GM23248 (cell line): ENCODE measurements around the gene YIPF1. TPM values are rescaled to one million over a fixed set of nuclear protein-coding genes. Genes with fewer than 3 reads are reported as not detected.

Experiments
- DNase-seq: peaks from one replicate; pipeline ENCODE4 v3.0.0-alpha.2; 2015
- H2AFZ ChIP-seq: fragments of 200-600 bp; sonication (generic); 2 replicates; pipeline ENCODE4 v1.6.1; 2016; ENCODE audit warnings: antibody characterized with exemption
- H3F3A ChIP-seq: fragments of 200-600 bp; sonication (generic); 2 replicates; pipeline ENCODE4 v1.6.1; 2016; ENCODE audit warnings: mild to moderate bottlenecking, antibody characterized with exemption, mixed run types; ENCODE audit not compliant: insufficient read depth
- H3K27ac ChIP-seq: fragments of 200-600 bp; sonication (generic); 2 replicates; pipeline ENCODE4 v1.5.1; 2016; ENCODE audit warnings: mild to moderate bottlenecking
- H3K27me3 ChIP-seq: fragments of 200-600 bp; sonication (generic); replicated peaks from 2 replicates; pipeline ENCODE4 v1.6.1; 2016; ENCODE audit warnings: mild to moderate bottlenecking; ENCODE audit not compliant: insufficient read depth
- H3K36me3 ChIP-seq: fragments of 200-600 bp; sonication (generic); 2 replicates; pipeline ENCODE4 v1.6.1; 2016; ENCODE audit warnings: low read depth, mild to moderate bottlenecking
- H3K4me1 ChIP-seq: fragments of 200-600 bp; sonication (generic); 2 replicates; pipeline ENCODE4 v1.6.1; 2016; ENCODE audit warnings: mild to moderate bottlenecking; ENCODE audit not compliant: insufficient read depth
- H3K4me2 ChIP-seq: fragments of 200-600 bp; sonication (generic); one replicate; pipeline ENCODE4 v1.6.1; 2016; ENCODE audit warnings: mild to moderate bottlenecking; ENCODE audit not compliant: unreplicated experiment
- H3K4me3 ChIP-seq: fragments of 200-600 bp; sonication (generic); 2 replicates; pipeline ENCODE4 v1.5.1; 2016; ENCODE audit warnings: mild to moderate bottlenecking
- H3K79me2 ChIP-seq: fragments of 200-600 bp; sonication (generic); 2 replicates; pipeline ENCODE4 v1.6.1; 2016; ENCODE audit warnings: mild to moderate bottlenecking; ENCODE audit not compliant: insufficient read depth
- H3K9ac ChIP-seq: fragments of 200-600 bp; sonication (generic); 2 replicates; pipeline ENCODE4 v1.6.1; 2016; ENCODE audit warnings: mild to moderate bottlenecking
- H3K9me2 ChIP-seq: fragments of 200-600 bp; sonication (generic); 2 replicates; pipeline ENCODE4 v1.6.1; 2016; ENCODE audit warnings: mixed run types, mild to moderate bottlenecking, moderate library complexity; ENCODE audit not compliant: insufficient read depth
- H3K9me3 ChIP-seq: fragments of 200-600 bp; sonication (generic); one replicate; pipeline ENCODE4 v1.6.1; 2017; ENCODE audit warnings: low read depth
- H4K20me1 ChIP-seq: fragments of 200-600 bp; sonication (generic); 2 replicates; pipeline ENCODE4 v1.6.0; 2016; ENCODE audit not compliant: insufficient read depth
- EZH2 ChIP-seq: fragments of 200-600 bp; sonication (generic); IDR thresholded peaks from 2 replicates; pipeline ENCODE4 v1.6.1; 2018; ENCODE audit warnings: antibody characterized with exemption, mild to moderate bottlenecking; ENCODE audit not compliant: insufficient read depth, poor library complexity, severe bottlenecking
- EZH2phosphoT487 ChIP-seq: fragments of 200-600 bp; sonication (generic); IDR thresholded peaks from 2 replicates; pipeline ENCODE4 v1.6.1; 2018; ENCODE audit warnings: antibody characterized with exemption, moderate library complexity, mild to moderate bottlenecking, low read depth; ENCODE audit not compliant: insufficient read depth
- WGBS, 2 experiments: methylation state at CpG; one replicate each; pipeline ENCODE4 v1.1.6; 2015 to 2017; ENCODE audit warnings: low lambda C conversion rate in 2 of 2, low coverage in 1 of 2; ENCODE audit errors: missing lambda C conversion rate in 2 of 2; 5-methylcytosine and 5-hydroxymethylcytosine counted together
- in situ Hi-C: fragments of 300-500 bp; cut with MboI; formaldehyde crosslinking; loops from 2 replicates; pipeline ENCODE4 v1.15.0; 2020
- polyA plus RNA-seq: library from polyadenylated mRNA; unstranded; fragments of >200 nt; fragmentation: Nextera tagmentation; extraction: Ambion mirVana; gene quantifications from 2 replicates; pipeline ENCODE4 v1.2.1, GENCODE V29; 2016
- total RNA-seq: library from RNA; depleted of rRNA; stranded (reverse); fragments of >200 nt; shearing (Covaris generic); gene quantifications from 2 replicates; pipeline ENCODE4 v1.2.3, GENCODE V29; 2014

Gene YIPF1
- total and polyA plus RNA-seq, 2 experiments from 2014 or later: 21.0 to 23.4 TPM

DNA sequence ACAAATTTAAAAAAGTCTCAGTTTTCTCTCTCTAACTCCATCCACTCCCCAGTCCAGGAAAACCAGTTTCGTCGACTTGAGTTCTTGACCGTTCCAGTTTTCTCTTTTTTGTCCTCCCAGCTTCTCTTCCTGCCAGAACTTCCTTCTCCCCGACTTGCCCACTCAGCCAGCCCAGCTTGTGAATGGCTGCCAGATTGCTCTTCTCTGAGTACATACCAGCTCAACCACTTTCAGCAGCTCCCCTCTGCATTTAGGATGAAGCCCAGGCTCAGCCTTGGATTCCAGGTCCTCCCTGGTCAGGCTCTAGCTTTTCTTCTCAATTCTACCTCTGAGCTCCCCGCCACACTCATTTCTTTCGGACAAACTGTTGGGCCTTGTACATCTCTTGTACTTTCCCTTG, 5.8 kb upstream of the YIPF1 start:
- peaks cover 36% of the 10 kb centered on the region for H3F3A ChIP-seq
- no peaks in the 10 kb centered on the region for H3K27me3 ChIP-seq
- H2AFZ ChIP-seq: no peak overlapping the region
- no peaks in the 10 kb centered on the region for H3K9me2 ChIP-seq
- 41 to 42% methylated on average over 6 of the region's 6 CpGs for WGBS, 2 experiments
- H3K36me3 ChIP-seq: no peaks in the 10 kb centered on the region
- no peak overlapping the region for H3K9ac ChIP-seq
- peaks cover 27% of the 10 kb centered on the region for H3K4me1 ChIP-seq
- no peaks in the 10 kb centered on the region for H3K9me3 ChIP-seq
- peak; percentile 14 for DNase-seq
- H3K4me2 ChIP-seq: no peak overlapping the region
- TF ChIP-seq EZH2: no peak
- no peak for TF ChIP-seq EZH2phosphoT487
- H3K79me2 ChIP-seq: no peaks in the 10 kb centered on the region
- no peaks in the 10 kb centered on the region for H4K20me1 ChIP-seq
- in situ Hi-C loops: no loop called here
- H3K4me3 ChIP-seq: no peak overlapping the region
- no peak overlapping the region for H3K27ac ChIP-seq

DNA sequence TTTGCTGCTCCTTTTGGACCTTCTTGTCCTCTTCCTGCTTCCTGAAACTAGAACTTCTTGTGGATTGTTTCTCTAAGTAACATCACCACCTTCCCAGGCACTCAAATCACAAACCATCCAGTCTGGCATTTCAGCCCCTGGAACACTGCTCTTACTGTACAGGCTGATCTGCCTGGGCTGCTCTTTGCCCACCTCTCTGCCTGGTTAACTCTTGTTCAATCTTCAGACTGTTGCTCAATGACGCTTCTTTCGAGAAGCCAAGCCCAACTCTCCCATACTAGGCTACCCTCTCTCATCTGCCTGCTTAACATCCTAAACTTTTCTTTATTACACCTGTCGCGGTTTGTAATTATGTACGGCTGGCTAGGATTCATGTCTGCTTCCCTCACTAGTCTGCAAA, 5.0 kb upstream of the YIPF1 start:
- H3K4me1 ChIP-seq: peaks cover 28% of the 10 kb centered on the region
- TF ChIP-seq EZH2phosphoT487: no peak
- no peak for TF ChIP-seq EZH2
- no peaks in the 10 kb centered on the region for H3K27me3 ChIP-seq
- H3K27ac ChIP-seq: no peak overlapping the region
- H3K79me2 ChIP-seq: no peaks in the 10 kb centered on the region
- in situ Hi-C loops: no loop called here
- no peak overlapping the region for H3K4me3 ChIP-seq
- H2AFZ ChIP-seq: no peak overlapping the region
- WGBS, 2 experiments: 94% methylated on average over 5 of the region's 5 CpGs
- no peak overlapping the region for H3K9ac ChIP-seq
- DNase-seq: no peak
- peaks cover 40% of the 10 kb centered on the region for H3F3A ChIP-seq
- H3K9me2 ChIP-seq: no peaks in the 10 kb centered on the region
- H3K9me3 ChIP-seq: no peaks in the 10 kb centered on the region
- no peak overlapping the region for H3K4me2 ChIP-seq
- H3K36me3 ChIP-seq: no peaks in the 10 kb centered on the region
- H4K20me1 ChIP-seq: no peaks in the 10 kb centered on the region

DNA sequence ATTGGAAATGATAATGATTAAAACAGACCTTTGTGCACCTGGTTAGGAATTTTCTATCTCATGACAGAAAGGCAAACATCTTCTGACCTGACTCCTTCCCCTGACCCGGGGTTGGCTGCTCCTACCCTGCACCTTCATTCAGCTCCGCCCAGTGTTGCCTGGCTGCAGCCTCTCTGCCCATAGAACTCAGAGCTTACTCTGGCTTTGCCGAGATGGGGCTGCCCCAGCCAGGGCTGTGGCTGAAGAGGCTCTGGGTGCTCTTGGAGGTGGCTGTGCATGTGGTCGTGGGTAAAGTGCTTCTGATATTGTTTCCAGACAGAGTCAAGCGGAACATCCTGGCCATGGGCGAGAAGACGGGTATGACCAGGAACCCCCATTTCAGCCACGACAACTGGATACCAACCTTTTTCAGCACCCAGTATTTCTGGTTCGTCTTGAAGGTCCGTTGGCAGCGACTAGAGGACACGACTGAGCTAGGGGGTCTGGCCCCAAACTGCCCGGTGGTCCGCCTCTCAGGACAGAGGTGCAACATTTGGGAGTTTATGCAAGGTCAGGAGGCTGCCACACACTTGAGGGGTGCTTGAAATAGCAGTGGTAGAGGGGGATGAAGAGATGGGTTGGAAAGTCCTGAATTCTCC, 4.5 kb upstream of the YIPF1 start, which contains the start of gene DIO1:
Gene DIO1, plus strand, starts transcription at position 189 of the 638 bp plus-strand sequence. Its CDS starts 24 bp downstream, at position 213.
- TF ChIP-seq EZH2phosphoT487: no peak
- TF ChIP-seq EZH2: no peak
- peaks cover 37% of the 10 kb centered on the region for H3F3A ChIP-seq
- no peak for DNase-seq
- no peak within 1 kb of the TSS for H3K4me2 ChIP-seq
- no peaks in the 10 kb centered on the region for H4K20me1 ChIP-seq
- in situ Hi-C loops: no loop called here
- no peaks in the 10 kb centered on the region for H3K36me3 ChIP-seq
- H3K27me3 ChIP-seq: no peaks in the 10 kb centered on the region
- H3K9ac ChIP-seq: no peak within 1 kb of the TSS
- no peaks in the 10 kb centered on the region for H3K79me2 ChIP-seq
- 79% methylated on average over 14 of the region's 14 CpGs for WGBS, 2 experiments
- no peaks in the 10 kb centered on the region for H3K9me3 ChIP-seq
- H3K4me3 ChIP-seq: no peak within 1 kb of the TSS
- no peak within 1 kb of the TSS for H3K27ac ChIP-seq
- no peaks in the 10 kb centered on the region for H3K9me2 ChIP-seq
- H2AFZ ChIP-seq: no peak within 1 kb of the TSS
- peaks cover 26% of the 10 kb centered on the region for H3K4me1 ChIP-seq

DNA sequence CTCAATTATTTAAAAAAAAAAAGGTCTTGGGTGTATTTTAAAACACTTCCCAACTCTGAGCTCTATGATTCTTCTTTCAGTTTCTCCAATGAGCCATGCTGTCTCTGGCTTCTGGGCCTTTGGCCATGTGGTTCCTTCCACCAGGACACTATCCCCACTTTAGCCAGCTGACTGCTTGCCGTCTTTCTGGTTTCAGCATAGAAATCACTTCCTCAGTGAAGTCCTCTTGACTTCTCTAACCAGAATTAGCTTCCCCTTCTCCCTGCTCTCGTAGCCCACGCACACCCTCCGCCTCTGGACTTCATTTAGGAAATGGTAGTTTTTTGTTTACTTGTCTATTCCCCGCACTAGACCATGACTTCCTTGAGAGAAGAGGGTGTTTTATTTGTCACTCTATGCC, 3.3 kb upstream of the YIPF1 start:
- no peak overlapping the region for H3K4me2 ChIP-seq
- H2AFZ ChIP-seq: no peak overlapping the region
- no peaks in the 10 kb centered on the region for H3K36me3 ChIP-seq
- H4K20me1 ChIP-seq: no peaks in the 10 kb centered on the region
- no peak for DNase-seq
- no peak overlapping the region for H3K27ac ChIP-seq
- in situ Hi-C loops: no loop called here
- no peaks in the 10 kb centered on the region for H3K79me2 ChIP-seq
- no peaks in the 10 kb centered on the region for H3K27me3 ChIP-seq
- H3K9me3 ChIP-seq: no peaks in the 10 kb centered on the region
- H3K9ac ChIP-seq: no peak overlapping the region
- no peak overlapping the region for H3K4me3 ChIP-seq
- WGBS, 2 experiments: 89 to 94% methylated on average over 5 of the region's 5 CpGs
- H3F3A ChIP-seq: peaks cover 25% of the 10 kb centered on the region
- no peak for TF ChIP-seq EZH2phosphoT487
- no peak for TF ChIP-seq EZH2
- H3K9me2 ChIP-seq: no peaks in the 10 kb centered on the region
- peaks cover 28% of the 10 kb centered on the region for H3K4me1 ChIP-seq

DNA sequence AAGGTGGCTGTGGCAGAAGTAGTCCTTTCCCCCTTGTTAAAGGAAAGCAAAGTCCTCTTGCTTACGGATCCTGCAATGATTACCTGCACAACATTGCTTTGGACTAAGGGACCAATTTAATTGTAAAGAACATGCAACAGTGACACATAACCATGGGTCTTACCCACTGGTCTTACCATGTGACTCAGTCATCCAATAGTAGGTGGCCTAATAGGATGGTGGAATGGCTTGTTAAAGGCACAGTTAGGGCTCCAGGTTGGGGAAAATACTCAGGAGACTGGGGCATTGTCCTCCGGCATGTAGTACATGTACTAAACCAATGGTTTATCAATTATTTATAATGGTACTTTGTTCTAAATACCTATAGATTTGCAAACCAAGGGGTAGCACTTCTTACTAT, 2.1 kb upstream of the YIPF1 start:
- H3K4me3 ChIP-seq: no peak overlapping the region
- WGBS, 2 experiments: 96 to 98% methylated on average over 2 of the region's 2 CpGs
- H3K9me3 ChIP-seq: no peaks in the 10 kb centered on the region
- H3K4me2 ChIP-seq: no peak overlapping the region
- no peak overlapping the region for H3K27ac ChIP-seq
- no peak overlapping the region for H3K9ac ChIP-seq
- no peaks in the 10 kb centered on the region for H3K27me3 ChIP-seq
- H3K36me3 ChIP-seq: no peaks in the 10 kb centered on the region
- H3K9me2 ChIP-seq: no peaks in the 10 kb centered on the region
- no peak for TF ChIP-seq EZH2phosphoT487
- no peak for TF ChIP-seq EZH2
- no peaks in the 10 kb centered on the region for H4K20me1 ChIP-seq
- no peak overlapping the region for H2AFZ ChIP-seq
- H3K79me2 ChIP-seq: no peaks in the 10 kb centered on the region
- H3K4me1 ChIP-seq: peaks cover 15% of the 10 kb centered on the region
- H3F3A ChIP-seq: peaks cover 16% of the 10 kb centered on the region
- in situ Hi-C loops: no loop called here
- DNase-seq: no peak
